HG03095 (cell line): ENCODE data around the gene CADPS2.

Source experiments
- ATAC-seq: cut with Tn5 transposase; IDR thresholded peaks from one replicate; pipeline ENCODE4 v1.9.1; 2021; ENCODE audit warnings: moderate library complexity; ENCODE audit not compliant: unreplicated experiment

CADPS2 gene

GRCh38 chr7:122789156-122789555 lies 97.1 kb downstream of the CADPS2 start:
- no peak for ATAC-seq

DNA sequence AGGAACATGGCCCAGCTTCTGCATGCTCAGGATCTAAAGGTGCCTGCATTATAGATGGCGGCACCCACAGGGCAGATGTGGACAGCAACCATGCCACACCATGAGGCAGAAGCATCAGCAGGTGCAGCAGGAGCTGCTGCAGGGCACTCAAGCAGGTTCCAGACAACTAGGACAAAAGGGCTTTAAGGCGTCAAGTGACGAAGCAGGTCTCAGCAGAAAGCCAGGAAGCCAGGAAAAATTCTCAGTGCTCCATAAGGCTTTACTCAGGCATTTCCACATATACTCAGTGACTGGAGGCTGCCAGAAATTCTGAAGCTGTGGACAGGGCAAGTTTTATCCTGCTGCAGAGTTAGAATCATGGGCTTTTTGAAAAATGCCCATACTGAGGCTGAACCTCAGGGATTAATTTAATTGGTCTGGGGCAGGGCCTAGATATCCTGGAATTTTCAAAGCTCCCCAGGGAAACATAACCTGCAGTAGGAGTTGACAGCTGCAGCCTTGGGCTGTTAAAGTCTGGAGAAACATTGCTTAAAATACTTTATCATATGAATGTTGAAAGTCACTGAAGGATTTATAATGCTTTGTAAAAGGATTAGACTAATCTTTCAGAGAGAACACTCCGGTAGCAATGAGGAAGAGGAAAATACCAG lies 115.4 kb downstream of the CADPS2 start:
- ATAC-seq, result no peak

DNA sequence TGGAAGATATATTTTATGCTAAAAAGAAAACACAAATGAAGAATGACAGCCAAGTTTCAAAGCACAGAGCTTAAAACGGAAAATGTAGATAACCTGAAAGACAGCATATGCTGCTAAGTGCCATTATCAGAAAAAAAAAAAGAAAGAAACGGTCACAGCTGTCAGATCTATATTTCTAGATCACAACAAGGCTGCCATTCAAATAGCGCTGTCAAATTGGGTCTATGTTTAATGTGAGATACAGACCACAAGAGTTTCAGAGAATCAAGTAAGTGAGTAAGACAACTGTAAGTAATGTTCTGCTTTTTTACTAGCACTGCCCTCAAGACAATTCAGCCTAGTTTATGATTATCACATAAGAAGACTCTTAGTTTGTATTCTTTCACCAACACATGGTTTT lies 117.4 kb downstream of the CADPS2 start:
- ATAC-seq, result no peak

GRCh38 chr7:122767339-122767738 lies 118.9 kb downstream of the CADPS2 start:
- ATAC-seq, result no peak

DNA sequence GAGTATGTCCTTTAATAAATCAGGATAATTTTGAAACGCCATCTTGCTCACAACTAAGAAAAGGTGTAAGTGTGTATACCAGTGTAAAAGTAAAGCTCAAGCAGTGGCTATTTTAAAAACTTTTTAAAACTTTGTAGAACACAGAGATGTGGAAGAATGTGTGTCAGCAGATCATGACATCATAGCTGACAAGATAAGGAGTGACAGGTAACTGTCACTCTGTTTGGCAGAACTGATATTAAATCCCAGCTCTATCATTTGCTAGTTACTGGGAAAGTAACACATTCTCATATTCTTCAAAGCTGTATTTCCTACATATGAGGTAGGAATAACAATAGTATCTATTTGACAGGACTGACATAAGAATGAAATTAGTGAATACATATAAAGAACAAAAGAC lies 119.7 kb downstream of the CADPS2 start:
- no peak for ATAC-seq

DNA sequence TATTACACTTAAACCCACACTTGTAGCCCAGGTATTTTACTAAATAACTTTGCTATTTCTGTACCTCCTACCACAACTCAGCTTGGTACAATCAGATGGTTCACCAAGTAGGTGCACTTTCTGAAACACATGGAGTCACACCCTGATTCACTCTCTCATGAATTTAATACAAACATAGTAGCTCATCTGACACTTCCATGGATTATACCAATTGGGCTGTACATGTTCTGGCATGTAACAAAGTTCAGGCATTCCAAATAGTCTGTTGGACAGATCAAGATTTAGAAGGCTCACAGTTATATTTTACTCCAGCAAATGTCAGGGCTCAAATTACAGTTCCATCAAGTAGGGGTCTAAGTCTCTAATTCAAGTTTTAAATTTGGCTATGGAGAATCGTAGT lies 121.4 kb downstream of the CADPS2 start:
- ATAC-seq, result no peak

GRCh38 chr7:122764020-122764419 lies 122.2 kb downstream of the CADPS2 start:
- no peak for ATAC-seq

- no peak for ATAC-seq
These were observed 124.2 kb downstream of the CADPS2 start for GRCh38 chr7:122762071-122762470.

DNA sequence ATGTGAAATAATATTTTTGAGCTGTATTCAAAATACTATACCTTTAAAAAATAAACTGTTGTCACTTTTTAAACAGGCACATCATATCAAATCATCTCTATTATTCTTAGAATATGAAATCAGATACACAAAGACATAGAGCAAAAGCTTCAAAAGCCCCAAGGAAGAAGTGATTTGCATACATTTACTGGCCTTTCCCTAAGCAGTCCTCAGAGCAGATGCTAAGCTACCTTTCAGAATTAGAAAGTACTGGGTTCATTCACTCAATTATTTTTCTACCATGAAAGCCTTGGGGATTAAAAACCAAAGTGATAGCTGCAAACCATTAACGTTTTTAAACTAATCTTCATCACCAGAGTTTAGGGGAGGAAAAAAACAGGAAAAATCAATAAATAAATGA lies 127.8 kb downstream of the CADPS2 start:
- ATAC-seq, result no peak

- no peak for ATAC-seq
These were observed 129.4 kb downstream of the CADPS2 start for GRCh38 chr7:122756860-122757259.

- no peak for ATAC-seq
These were observed 130.6 kb downstream of the CADPS2 start for GRCh38 chr7:122755696-122756095.

- no peak for ATAC-seq
These were observed 133.7 kb downstream of the CADPS2 start for GRCh38 chr7:122752583-122752982.

DNA sequence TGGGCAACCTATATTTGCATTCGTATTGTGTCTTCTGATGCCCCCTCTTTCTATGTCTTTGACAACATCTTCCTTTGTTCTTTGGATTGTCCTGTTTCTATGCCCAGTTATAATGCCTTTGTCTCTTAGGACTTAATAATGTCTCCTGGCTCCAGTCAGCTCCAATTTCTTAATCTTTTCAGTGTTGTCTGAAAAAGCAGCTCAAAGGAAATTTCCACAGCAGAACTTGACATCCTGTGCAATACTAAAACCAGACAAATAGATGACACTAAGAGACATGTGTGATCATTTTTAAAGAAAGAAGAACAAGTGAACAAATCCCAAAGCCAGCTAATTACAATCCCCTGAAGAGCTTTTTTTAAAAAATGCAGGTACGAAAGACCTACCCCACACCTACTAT lies 135.9 kb downstream of the CADPS2 start:
- ATAC-seq, result no peak

DNA sequence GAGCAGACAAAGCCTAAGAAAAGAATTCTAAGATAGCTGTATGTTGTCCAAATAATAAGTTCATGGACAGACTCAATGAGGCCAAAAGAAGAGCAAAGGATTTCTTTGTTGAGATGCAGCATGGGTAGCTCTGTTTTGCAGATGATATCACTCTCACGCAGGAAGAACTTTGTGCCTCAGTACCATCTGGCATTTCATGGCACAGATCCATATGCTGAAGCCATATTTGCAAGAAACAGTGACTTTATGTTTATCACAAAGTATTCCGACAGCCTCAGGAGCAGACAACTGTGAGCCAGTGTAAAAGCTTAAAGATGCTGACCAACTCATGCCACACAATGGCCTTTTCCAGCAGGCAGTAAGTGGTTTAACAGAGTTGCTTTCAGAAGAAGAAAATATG lies 138.1 kb downstream of the CADPS2 start:
- no peak for ATAC-seq

DNA sequence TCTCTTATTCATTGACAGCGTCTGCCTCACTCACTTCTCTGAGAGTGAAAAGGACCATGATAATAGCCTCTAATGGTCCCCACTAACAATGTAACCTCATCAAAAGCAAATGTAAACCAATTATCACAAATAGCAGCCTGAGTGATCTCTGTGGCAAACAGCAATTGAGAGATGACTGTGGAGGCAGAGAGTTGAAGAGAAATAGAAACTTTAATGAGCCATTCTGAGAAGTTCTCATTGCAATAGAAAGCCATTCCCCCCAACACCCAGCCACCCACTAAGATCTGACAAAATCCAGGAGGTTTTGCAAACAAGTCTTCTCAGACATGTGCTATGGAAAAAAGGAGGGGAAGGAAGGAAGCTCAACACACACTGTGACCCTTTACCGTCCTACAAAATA lies 139.3 kb downstream of the CADPS2 start:
- no peak for ATAC-seq

DNA sequence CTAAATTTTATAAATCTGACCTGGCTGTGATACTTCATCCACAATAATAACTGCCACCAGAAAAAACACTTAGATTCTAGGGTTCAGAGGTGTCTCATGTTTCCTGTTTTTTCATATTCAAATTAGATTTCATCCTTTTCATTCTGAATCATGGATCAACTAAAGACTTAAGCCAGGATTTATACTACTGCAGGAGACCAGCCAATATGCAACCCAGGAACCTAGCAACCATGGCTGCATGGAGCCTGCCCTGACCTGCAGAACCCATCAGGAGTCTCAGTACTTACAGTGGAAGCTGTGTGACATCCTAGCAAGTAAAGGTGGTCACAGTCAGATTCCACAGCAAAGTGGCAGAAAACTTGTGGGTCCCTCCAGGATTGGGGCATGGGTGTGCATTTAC lies 143.0 kb downstream of the CADPS2 start:
- ATAC-seq, result no peak

DNA sequence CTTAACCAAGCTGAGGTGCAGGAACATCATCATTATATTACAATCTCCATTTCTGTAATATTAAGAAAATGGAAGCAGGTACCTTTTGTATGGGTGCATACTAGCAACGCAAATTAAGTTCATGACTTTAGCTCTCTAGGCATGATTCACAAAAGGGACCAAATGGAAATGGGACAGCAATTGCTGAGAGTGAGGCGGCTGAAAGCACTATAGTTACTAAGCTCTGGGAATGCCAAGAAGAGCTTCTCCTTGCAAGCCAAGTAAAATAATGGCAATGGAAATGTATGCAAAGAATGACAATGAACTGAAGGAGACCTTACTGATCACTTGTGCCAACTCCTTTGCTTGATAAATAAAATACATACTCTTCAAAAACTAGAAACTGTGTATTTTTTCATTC lies 147.3 kb downstream of the CADPS2 start:
- ATAC-seq, result no peak

- no peak for ATAC-seq
These were observed 150.1 kb downstream of the CADPS2 start for GRCh38 chr7:122736183-122736582.

DNA sequence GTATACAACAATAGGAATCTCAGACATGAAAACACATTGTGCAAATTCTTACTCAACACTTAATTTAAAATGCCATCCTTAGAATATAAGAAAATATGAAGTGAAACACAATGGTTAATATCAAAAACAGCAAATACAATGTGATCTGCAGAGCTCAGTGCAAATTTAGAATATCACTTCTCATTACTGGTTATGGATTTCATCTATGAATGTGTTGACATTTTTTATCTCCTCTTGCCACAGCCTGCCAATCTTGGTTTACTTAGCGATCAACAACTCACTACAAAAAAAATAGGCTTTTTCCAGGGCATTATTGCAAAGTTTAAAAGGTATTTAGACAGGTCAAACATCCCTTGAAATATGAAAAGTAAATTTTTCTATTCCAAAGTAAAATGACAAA lies 158.5 kb downstream of the CADPS2 start:
- ATAC-seq, result no peak

DNA sequence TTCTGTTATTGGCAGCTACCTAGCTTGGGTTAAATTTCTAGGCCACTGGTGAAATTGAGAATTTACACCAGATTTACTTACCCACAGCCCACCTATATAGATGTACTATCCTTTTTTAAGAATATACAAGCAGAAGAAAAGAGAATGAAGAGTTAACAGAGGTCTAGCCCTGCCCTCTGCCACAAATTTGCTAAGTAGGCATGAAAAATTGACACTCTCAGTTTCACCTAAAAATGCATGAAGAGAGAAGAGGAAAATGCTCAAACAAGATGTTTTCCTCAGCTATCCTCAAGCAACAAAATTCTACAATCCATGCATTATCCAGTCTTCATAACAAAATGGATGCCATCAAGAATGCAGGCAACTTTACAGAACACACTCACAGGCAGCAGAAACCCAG lies 158.9 kb downstream of the CADPS2 start:
- ATAC-seq, result no peak

DNA sequence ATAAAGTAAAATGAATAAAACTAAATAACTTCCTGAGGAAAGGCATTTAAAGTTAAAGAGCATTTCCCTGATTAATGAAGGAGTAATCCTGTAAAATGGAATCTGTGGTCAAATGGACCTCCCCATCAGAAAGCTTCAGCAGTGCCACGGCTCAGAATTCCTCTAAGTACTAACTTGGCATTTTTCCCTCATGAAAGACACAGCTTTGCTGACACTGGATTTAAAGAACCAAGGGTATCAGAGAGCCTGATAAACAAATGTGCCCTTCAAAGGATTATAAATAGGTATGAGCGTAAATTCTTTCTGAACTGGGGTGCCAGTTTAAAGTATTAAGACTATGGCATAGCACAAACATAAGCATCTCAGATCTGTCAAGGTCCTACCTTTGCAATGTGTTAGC lies 159.4 kb downstream of the CADPS2 start:
- no peak for ATAC-seq

DNA sequence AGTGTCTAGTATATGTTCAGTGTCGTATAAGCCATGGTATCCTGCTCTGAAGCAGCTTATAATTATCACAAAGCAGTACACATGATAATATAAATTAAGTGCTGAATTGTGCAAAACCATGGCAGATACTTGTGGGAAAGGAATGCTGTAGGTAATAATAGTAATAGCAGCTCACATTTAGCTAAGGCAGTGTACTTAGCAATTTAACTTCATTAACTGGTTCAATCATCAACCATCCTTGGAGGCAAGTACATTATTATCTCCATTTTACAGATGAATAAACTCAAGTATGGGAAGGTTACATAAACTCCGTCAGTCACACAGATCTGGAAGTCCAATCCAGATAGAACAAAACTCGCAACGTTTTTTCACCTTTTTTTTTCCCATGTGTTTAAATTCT lies 161.9 kb downstream of the CADPS2 start:
- no peak for ATAC-seq

GRCh38 chr7:122719010-122719578 lies 167.2 kb downstream of the CADPS2 start:
- no peak for ATAC-seq
